ENCODE results near the gene OR6C76.
"Not testable (repeated sequence)": the region's sequence is repeated elsewhere in the genome, so short reads cannot be mapped to it uniquely, and the experiment has no call there.

DNA sequence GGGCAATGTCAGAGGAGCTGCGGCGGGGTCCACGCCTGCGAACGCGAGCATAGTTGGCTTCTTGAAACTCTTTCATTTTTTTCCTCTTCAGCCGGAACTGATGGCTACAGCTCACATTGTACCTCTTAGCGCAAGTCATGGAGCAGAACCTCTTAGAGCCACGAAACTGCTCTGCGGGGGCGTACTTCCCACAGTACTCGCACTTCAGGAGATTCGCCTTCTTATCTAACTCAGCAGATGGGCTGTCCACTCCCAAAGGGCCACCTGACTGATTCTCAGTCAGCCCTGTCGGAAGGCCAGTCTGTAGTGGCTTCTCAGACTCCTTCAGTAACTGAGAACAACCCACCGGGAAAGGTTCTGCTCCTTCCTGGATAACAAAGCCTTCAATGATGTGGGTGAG, 13.9 kb upstream of the OR6C76 start:
- not testable (repeated sequence) for TF ChIP-seq POLR2A (IDR thresholded peaks at IDR 0.05)
- TF ChIP-seq, protein P1, sequence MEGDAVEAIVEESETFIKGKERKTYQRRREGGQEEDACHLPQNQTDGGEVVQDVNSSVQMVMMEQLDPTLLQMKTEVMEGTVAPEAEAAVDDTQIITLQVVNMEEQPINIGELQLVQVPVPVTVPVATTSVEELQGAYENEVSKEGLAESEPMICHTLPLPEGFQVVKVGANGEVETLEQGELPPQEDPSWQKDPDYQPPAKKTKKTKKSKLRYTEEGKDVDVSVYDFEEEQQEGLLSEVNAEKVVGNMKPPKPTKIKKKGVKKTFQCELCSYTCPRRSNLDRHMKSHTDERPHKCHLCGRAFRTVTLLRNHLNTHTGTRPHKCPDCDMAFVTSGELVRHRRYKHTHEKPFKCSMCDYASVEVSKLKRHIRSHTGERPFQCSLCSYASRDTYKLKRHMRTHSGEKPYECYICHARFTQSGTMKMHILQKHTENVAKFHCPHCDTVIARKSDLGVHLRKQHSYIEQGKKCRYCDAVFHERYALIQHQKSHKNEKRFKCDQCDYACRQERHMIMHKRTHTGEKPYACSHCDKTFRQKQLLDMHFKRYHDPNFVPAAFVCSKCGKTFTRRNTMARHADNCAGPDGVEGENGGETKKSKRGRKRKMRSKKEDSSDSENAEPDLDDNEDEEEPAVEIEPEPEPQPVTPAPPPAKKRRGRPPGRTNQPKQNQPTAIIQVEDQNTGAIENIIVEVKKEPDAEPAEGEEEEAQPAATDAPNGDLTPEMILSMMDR (IDR thresholded peaks at IDR 0.05): not testable (repeated sequence)

Measured in esophagus squamous epithelium (tissue), 4 donors.